IMR-90 (cell line): ENCODE data around the gene NDUFA3. TPM values are rescaled to one million over a fixed set of nuclear protein-coding genes. Genes with fewer than 3 reads are reported as not detected.

Source experiments
- ATAC-seq: fragments of 200-7000 bp; cut with Tn5 transposase; 2 replicates; pipeline ENCODE4 v1.9.1; 2020; ENCODE audit warnings: low read depth, mild to moderate bottlenecking, moderate library complexity
- BruUV-seq: library from RNA; stranded (reverse); fragments of 400-500 nt; replicated peaks from 2 replicates; lab custom pipeline; 2021; lab: Mats Ljungman, UMichigan
- CTCF ChIA-PET: fragments of 300-600 bp; formaldehyde crosslinking; extraction: SDS; loops from one replicate; lab custom pipeline; 2021; ENCODE audit warnings: antibody characterized with exemption; lab: Yijun Ruan, JAX
- POLR2A ChIA-PET: fragments of 300-600 bp; sonication (Branson Sonifier 250); formaldehyde crosslinking; loops from one replicate; lab custom pipeline; 2022; ENCODE audit warnings: antibody characterized with exemption; ENCODE audit not compliant: unreplicated experiment; lab: Charles Lee
- DNase-seq: peaks from one replicate; pipeline ENCODE4 v3.0.0; 2013
- H2AFZ ChIP-seq: replicated peaks from 2 replicates; pipeline ENCODE3; 2013; ENCODE audit warnings: low read length, mild to moderate bottlenecking; ENCODE audit not compliant: poor library complexity
- H2AK5ac ChIP-seq: 2 replicates; pipeline ENCODE4 v1.6.1; 2013; ENCODE audit warnings: low read depth, low read length, inconsistent platforms
- H2AK9ac ChIP-seq: replicated peaks from 2 replicates; pipeline ENCODE3; 2013; ENCODE audit warnings: mild to moderate bottlenecking, low read depth, low read length, moderate library complexity; ENCODE audit not compliant: poor library complexity
- H2BK120ac ChIP-seq: 2 replicates; pipeline ENCODE4 v1.6.1; 2013; ENCODE audit warnings: low read depth, low read length, inconsistent platforms
- H2BK15ac ChIP-seq: 3 replicates; pipeline ENCODE4 v1.6.1; 2013; ENCODE audit warnings: low read depth, low read length, inconsistent platforms
- H2BK20ac ChIP-seq: 2 replicates; pipeline ENCODE4 v1.6.1; 2013; ENCODE audit warnings: low read depth, mild to moderate bottlenecking, inconsistent platforms, low read length, moderate library complexity
- H2BK5ac ChIP-seq: 2 replicates; pipeline ENCODE4 v1.6.1; 2013; ENCODE audit warnings: mild to moderate bottlenecking, low read depth, low read length, inconsistent platforms; ENCODE audit not compliant: poor library complexity, severe bottlenecking
- H3K14ac ChIP-seq: replicated peaks from 2 replicates; pipeline ENCODE4 v1.6.1; 2013; ENCODE audit warnings: low read depth, low read length, inconsistent platforms
- H3K18ac ChIP-seq: 2 replicates; pipeline ENCODE4 v1.6.1; 2013; ENCODE audit warnings: low read depth, low read length, control low read depth
- H3K23ac ChIP-seq: 2 replicates; pipeline ENCODE4 v1.6.1; 2013; ENCODE audit warnings: low read depth, low read length, inconsistent platforms
- H3K27ac ChIP-seq: 2 replicates; pipeline ENCODE4 v1.5.1; 2013; ENCODE audit warnings: mild to moderate bottlenecking, control low read depth, low read length; ENCODE audit not compliant: insufficient read depth
- H3K27me3 ChIP-seq: 2 replicates; pipeline ENCODE4 v1.6.1; 2013; ENCODE audit warnings: low read length; ENCODE audit not compliant: control insufficient read depth, insufficient read depth
- H3K36me3 ChIP-seq: 2 replicates; pipeline ENCODE4 v1.6.1; 2013; ENCODE audit warnings: low read length, mixed read lengths; ENCODE audit not compliant: control insufficient read depth, insufficient read depth
- H3K4ac ChIP-seq: 2 replicates; pipeline ENCODE4 v1.6.1; 2013; ENCODE audit warnings: low read depth, low read length, inconsistent platforms
- H3K4me1 ChIP-seq: 2 replicates; pipeline ENCODE4 v1.6.1; 2013; ENCODE audit warnings: low read length, mixed read lengths; ENCODE audit not compliant: control insufficient read depth, insufficient read depth
- H3K4me2 ChIP-seq: 2 replicates; pipeline ENCODE4 v1.6.1; 2013; ENCODE audit warnings: low read depth, mild to moderate bottlenecking, control low read depth, low read length, moderate library complexity
- H3K4me3 ChIP-seq: 2 replicates; pipeline ENCODE4 v1.5.1; 2013; ENCODE audit warnings: low read depth, mild to moderate bottlenecking, control low read depth, low read length, moderate library complexity; ENCODE audit not compliant: insufficient read depth
- H3K56ac ChIP-seq: 2 replicates; pipeline ENCODE4 v1.6.1; 2013; ENCODE audit warnings: low read length, inconsistent platforms; ENCODE audit not compliant: insufficient read depth; ENCODE audit errors: extremely low read depth
- H3K79me1 ChIP-seq, 2 experiments: 2 replicates each; pipeline ENCODE4 v1.6.1; 2013; ENCODE audit warnings: low read length in 2 of 2, inconsistent platforms in 1 of 2, low read depth in 1 of 2
- H3K9ac ChIP-seq: 2 replicates; pipeline ENCODE4 v1.6.1; 2013; ENCODE audit warnings: low read depth, low read length, control low read depth
- H3K9me1 ChIP-seq: 2 replicates; pipeline ENCODE4 v1.6.1; 2013; ENCODE audit warnings: low read length, inconsistent platforms; ENCODE audit not compliant: insufficient read depth
- H3K9me3 ChIP-seq: 2 replicates; pipeline ENCODE4 v1.6.1; 2013; ENCODE audit warnings: low read length; ENCODE audit not compliant: control insufficient read depth, insufficient read depth
- H4K20me1 ChIP-seq: 2 replicates; pipeline ENCODE4 v1.6.1; 2013; ENCODE audit warnings: low read length, inconsistent platforms; ENCODE audit not compliant: insufficient read depth
- H4K5ac ChIP-seq: 2 replicates; pipeline ENCODE4 v1.6.1; 2013; ENCODE audit warnings: mild to moderate bottlenecking, low read depth, low read length, control low read depth
- H4K8ac ChIP-seq, 2 experiments: 2 replicates each; pipeline ENCODE4 v1.6.1; 2013; ENCODE audit warnings: low read depth in 2 of 2, low read length in 2 of 2, control low read depth in 1 of 2, inconsistent platforms in 1 of 2
- H4K91ac ChIP-seq: 2 replicates; pipeline ENCODE4 v1.6.1; 2013; ENCODE audit warnings: low read depth, low read length, inconsistent platforms; ENCODE audit not compliant: insufficient read depth
- CEBPB ChIP-seq: IDR thresholded peaks from 2 replicates; pipeline ENCODE4 v1.6.1; 2012; ENCODE audit warnings: low read depth, low read length, improper control_type of control experiment
- CHD1 ChIP-seq: IDR thresholded peaks from 2 replicates; pipeline ENCODE4 v1.6.1; 2012; ENCODE audit warnings: low read depth, low read length, improper control_type of control experiment
- MXI1 ChIP-seq: IDR thresholded peaks from 2 replicates; pipeline ENCODE4 v1.6.1; 2012; ENCODE audit warnings: low read depth, mild to moderate bottlenecking, low read length, moderate library complexity, borderline replicate concordance
- POLR2A ChIP-seq: IDR thresholded peaks from 2 replicates; pipeline ENCODE4 v1.6.1; 2012; ENCODE audit warnings: mild to moderate bottlenecking, low read depth, low read length
- SMC3 ChIP-seq: fragments of 150-350 bp; IDR thresholded peaks from 2 replicates; pipeline ENCODE4 v1.6.1; 2016; ENCODE audit warnings: low read depth, mild to moderate bottlenecking, antibody characterized with exemption, low read length, moderate library complexity
- USF2 ChIP-seq: fragments of 150-350 bp; IDR thresholded peaks from 2 replicates; pipeline ENCODE4 v1.6.1; 2017; ENCODE audit warnings: mild to moderate bottlenecking, antibody characterized with exemption, low read length, low read depth
- WGBS, 2 experiments: methylation state at CpG; one replicate each; pipeline versions ENCODE4 v1.1.5 to v1.1.7; 2013; ENCODE audit warnings: missing lambda C conversion rate in 2 of 2; ENCODE audit not compliant: insufficient read length in 1 of 2; ENCODE audit errors: extremely low coverage in 2 of 2; 5-methylcytosine and 5-hydroxymethylcytosine counted together
- dilution Hi-C: fragments of 300-500 bp; cut with HindIII; formaldehyde crosslinking; loops from one replicate; pipeline ENCODE4 v1.14.3; 2018; ENCODE audit warnings: low sequenced_read_pairs; ENCODE audit not compliant: unreplicated experiment
- in situ Hi-C: fragments of 300-500 bp; cut with MboI; formaldehyde crosslinking; loops from 3 replicates; pipeline ENCODE4 v1.14.3; 2019; ENCODE audit warnings: low sequenced_read_pairs, inconsistent platforms, mixed read lengths
- intact Hi-C: fragments of 100-400 bp; cut with micrococcal nuclease; formaldehyde crosslinking; loops from 2 replicates; pipeline ENCODE4 v1.10.0; 2022
- polyA plus RNA-seq, 3 experiments: library from polyadenylated mRNA; depleted of rRNA; stranded (reverse); fragments of >200 nt; gene quantifications; 2 replicates each; pipeline ENCODE4 v1.2.3, GENCODE V29; 2012; ENCODE audit warnings: low replicate concordance in 1 of 3
- total RNA-seq: library from RNA; depleted of rRNA; stranded (reverse); fragments of >200 nt; gene quantifications from 2 replicates; pipeline ENCODE4 v1.2.3, GENCODE V29; 2012

The NDUFA3 gene
- total and polyA plus RNA-seq, 2 of the 4 experiments (the other 2 are of a cell fraction), result 7.9 to 85.0 TPM

- H3K36me3 ChIP-seq, result no peaks in the 10 kb centered on the region
- TF ChIP-seq USF2, result no peak
- no peak for TF ChIP-seq CHD1
- TF ChIP-seq POLR2A, result no peak
- no peak for TF ChIP-seq CEBPB
- no peak for TF ChIP-seq SMC3
- no peak for TF ChIP-seq MXI1
Observed at GRCh38 chr19:54094426-54095000, 8.1 kb upstream of the NDUFA3 start.

More at GRCh38 chr19:54094426-54095000, 8.1 kb upstream of the NDUFA3 start:
- H3K18ac ChIP-seq, result no peak overlapping the region
- no TSS peak for BruUV-seq
- H3K4me3 ChIP-seq, result no peak overlapping the region
- H3K79me1 ChIP-seq, result no peaks in the 10 kb centered on the region
- H3K4ac ChIP-seq, result no peak overlapping the region
- dilution Hi-C loops, result no loop called here
- no peak overlapping the region for H3K14ac ChIP-seq
- no peak for DNase-seq
- no peak overlapping the region for H3K23ac ChIP-seq
- no peak overlapping the region for H4K8ac ChIP-seq
- H3K9ac ChIP-seq, result no peak overlapping the region
- H4K20me1 ChIP-seq, result no peaks in the 10 kb centered on the region
- H3K9me1 ChIP-seq, result no peaks in the 10 kb centered on the region
- H3K56ac ChIP-seq, result no peak overlapping the region
- H2AK9ac ChIP-seq, result no peak overlapping the region
- no peaks in the 10 kb centered on the region for H3K9me3 ChIP-seq
- POLR2A ChIA-PET, result no interaction called here
- intact Hi-C loops, result loop anchor here (10.0 kb wide), 1 partner anchor 760 kb away; the partner anchor contains the start of gene ZNF845
- CTCF ChIA-PET, result interaction anchor here (0.6 kb wide), 1 partner anchor 17 kb away, joined by 3 read pairs; no protein-coding TSS in a partner anchor
- H2BK120ac ChIP-seq, result no peak overlapping the region
- no peak overlapping the region for H2BK20ac ChIP-seq
- ATAC-seq, result no peak
- in situ Hi-C loops, result no loop called here
- no peak overlapping the region for H3K27ac ChIP-seq
- no peak overlapping the region for H2AFZ ChIP-seq
- peaks cover 3% of the 10 kb centered on the region; the same call in 1 of the 2 replicates for H3K27me3 ChIP-seq
- H3K4me2 ChIP-seq, result no peak overlapping the region
- H2BK5ac ChIP-seq, result no peak overlapping the region
- H4K91ac ChIP-seq, result no peak overlapping the region
- H4K5ac ChIP-seq, result no peak overlapping the region
- no peak overlapping the region for H2AK5ac ChIP-seq
- H3K4me1 ChIP-seq, result peaks cover 6% of the 10 kb centered on the region
- 92% methylated on average over 2 of the region's 17 CpGs; no CpG with 5 or more reads in 1 of the 2 experiments for WGBS, 2 experiments
- no peak overlapping the region for H2BK15ac ChIP-seq
